ENCODE results near the gene LSAMP. TPM values are rescaled to one million over a fixed set of nuclear protein-coding genes. Genes with fewer than 3 reads are reported as not detected.

Gene LSAMP
- total and polyA plus RNA-seq, 2 of the 8 experiments (the other 6 are each of a cell fraction or from before 2014, with no cell fraction given): 1.8 to 5.7 TPM

GRCh38 chr3:116299646-116300081 is 145.6 kb downstream of the LSAMP start (continued):
- no peak for TF ChIP-seq CTBP2 (IDR thresholded peaks at IDR 0.05; ENCODE audit: borderline replicate concordance, insufficient read depth, insufficient read length, low read length)

Data from H1 (cell line).